AG09309 (cell line): Measurements from ENCODE around the gene BLOC1S5.
"Not testable (repeated sequence)": the region's sequence is repeated elsewhere in the genome, so short reads cannot be mapped to it uniquely, and the experiment has no call there.

Source experiments
- DNase-seq: peaks from one replicate; pipeline ENCODE4 v3.0.0-alpha.2; 2010; ENCODE audit warnings: low read depth
- H3K4me3 ChIP-seq: 2 replicates; pipeline ENCODE4 v1.5.1; 2011; ENCODE audit warnings: mild to moderate bottlenecking, low read depth, low read length, moderate library complexity; ENCODE audit not compliant: control insufficient read depth
- TF ChIP-seq, protein P1 (sequence below): IDR thresholded peaks from 2 replicates; pipeline ENCODE4 v1.5.1; 2011; ENCODE audit warnings: mild to moderate bottlenecking, low read depth, low read length, inconsistent platforms; ENCODE audit not compliant: insufficient read depth, control insufficient read depth; ENCODE audit errors: missing control alignments

The BLOC1S5 gene

DNA sequence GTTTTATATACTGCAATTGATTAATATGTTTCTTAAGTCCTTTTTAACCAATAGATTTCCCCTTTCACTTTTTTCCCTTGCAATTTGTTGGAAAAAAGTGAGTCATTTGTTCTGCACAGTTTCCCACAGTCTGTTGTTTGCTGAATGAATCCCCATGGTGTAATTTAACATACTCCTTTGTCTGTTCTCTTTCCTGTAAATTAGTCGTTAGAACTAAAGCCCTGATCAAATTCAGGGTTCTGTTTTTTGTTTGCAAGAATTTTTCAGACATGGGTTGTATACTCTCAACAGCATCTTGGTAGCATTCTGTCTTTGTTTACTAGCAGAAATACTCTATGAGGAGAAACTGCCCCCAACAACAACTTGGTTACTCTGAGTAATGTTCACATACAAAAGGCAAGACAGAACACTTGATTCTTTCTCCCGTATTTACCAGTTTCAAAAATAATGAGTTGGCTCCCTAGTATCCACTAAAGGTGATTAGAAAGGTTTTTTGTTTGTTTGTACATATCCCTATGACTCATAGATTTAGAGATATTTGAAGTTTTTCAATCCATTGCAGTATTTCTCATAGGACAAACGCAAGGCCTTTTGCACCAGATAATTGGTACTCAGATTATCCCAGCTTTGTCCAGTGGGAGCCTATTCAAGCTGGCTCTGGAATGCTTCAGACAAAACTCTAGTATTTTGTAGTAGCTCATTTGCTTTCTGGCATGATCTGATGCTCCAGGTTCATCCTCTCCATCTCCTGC lies 16.5 kb downstream of the BLOC1S5 start:
- H3K4me3 ChIP-seq = no peak overlapping the region
- no peak for DNase-seq
- TF ChIP-seq, protein P1, sequence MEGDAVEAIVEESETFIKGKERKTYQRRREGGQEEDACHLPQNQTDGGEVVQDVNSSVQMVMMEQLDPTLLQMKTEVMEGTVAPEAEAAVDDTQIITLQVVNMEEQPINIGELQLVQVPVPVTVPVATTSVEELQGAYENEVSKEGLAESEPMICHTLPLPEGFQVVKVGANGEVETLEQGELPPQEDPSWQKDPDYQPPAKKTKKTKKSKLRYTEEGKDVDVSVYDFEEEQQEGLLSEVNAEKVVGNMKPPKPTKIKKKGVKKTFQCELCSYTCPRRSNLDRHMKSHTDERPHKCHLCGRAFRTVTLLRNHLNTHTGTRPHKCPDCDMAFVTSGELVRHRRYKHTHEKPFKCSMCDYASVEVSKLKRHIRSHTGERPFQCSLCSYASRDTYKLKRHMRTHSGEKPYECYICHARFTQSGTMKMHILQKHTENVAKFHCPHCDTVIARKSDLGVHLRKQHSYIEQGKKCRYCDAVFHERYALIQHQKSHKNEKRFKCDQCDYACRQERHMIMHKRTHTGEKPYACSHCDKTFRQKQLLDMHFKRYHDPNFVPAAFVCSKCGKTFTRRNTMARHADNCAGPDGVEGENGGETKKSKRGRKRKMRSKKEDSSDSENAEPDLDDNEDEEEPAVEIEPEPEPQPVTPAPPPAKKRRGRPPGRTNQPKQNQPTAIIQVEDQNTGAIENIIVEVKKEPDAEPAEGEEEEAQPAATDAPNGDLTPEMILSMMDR = no peak

- not testable (repeated sequence) for H3K4me3 ChIP-seq, DNase-seq
Measured at GRCh38 chr6:8045769-8046168, 18.4 kb downstream of the BLOC1S5 start.

GRCh38 chr6:8043221-8043620 lies 21.0 kb downstream of the BLOC1S5 start:
- TF ChIP-seq, protein P1 = no peak
- no peak overlapping the region for H3K4me3 ChIP-seq
- no peak for DNase-seq

DNA sequence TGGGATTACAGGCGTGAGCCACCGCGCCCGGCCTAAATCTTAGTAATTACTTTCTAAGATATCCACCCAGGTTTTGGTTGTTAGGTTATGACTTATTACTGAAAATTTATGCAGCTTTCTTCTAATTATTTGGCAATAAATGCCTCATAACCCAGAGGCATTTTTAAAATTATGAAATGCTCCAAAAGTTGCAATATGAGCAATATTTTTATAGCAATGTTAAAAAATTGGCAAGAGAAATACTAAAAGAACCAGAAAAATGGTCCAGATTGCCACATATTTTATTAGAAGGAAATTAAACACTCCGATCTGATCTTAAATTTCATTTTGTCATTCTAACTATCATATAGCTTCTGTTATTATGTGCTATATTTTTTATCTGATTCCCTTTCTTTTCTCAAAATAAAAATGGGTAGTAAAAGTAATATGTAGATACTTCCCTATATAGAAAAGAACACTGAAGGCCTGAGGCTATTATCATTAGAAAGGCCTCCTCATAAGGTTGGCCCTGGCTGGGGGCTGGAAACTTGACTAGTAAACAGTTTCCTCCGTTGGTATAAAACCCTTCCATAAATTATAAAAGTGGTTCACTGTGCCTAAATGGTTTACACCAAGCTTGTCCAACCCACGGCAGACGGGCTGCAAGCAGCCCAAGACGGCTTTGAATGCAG lies 22.1 kb downstream of the BLOC1S5 start:
- TF ChIP-seq, protein P1 = no peak
- H3K4me3 ChIP-seq = no peak overlapping the region
- DNase-seq = no peak

GRCh38 chr6:8034107-8034506 lies 30.1 kb downstream of the BLOC1S5 start:
- not testable (repeated sequence) for DNase-seq

GRCh38 chr6:8030920-8031319 lies 33.3 kb downstream of the BLOC1S5 start:
- DNase-seq = no peak
- H3K4me3 ChIP-seq = no peak overlapping the region
- TF ChIP-seq, protein P1 = no peak

More at GRCh38 chr6:8034107-8034506, 30.1 kb downstream of the BLOC1S5 start:
- not testable (repeated sequence) for H3K4me3 ChIP-seq

GRCh38 chr6:8029243-8029870 lies 34.8 kb downstream of the BLOC1S5 start:
- no peak overlapping the region for H3K4me3 ChIP-seq
- DNase-seq = no peak
- TF ChIP-seq, protein P1 = no peak
